Activated T-helper 1 cell treated with Interleukin-2 at 50 U/mL for 16 hours (primary cell): ENCODE measurements around the gene DSC3.

Source experiments
- DNase-seq: peaks from one replicate; pipeline ENCODE4 v3.0.0-alpha.2; 2020; ENCODE audit warnings: low read depth

The DSC3 gene

GRCh38 chr18:31042406-31043181 lies at the start of gene DSC3:
Gene DSC3 (minus strand): TSS chr18:31042742. CDS start chr18:31042660, 82 bp downstream.
- no peak for DNase-seq

DNA sequence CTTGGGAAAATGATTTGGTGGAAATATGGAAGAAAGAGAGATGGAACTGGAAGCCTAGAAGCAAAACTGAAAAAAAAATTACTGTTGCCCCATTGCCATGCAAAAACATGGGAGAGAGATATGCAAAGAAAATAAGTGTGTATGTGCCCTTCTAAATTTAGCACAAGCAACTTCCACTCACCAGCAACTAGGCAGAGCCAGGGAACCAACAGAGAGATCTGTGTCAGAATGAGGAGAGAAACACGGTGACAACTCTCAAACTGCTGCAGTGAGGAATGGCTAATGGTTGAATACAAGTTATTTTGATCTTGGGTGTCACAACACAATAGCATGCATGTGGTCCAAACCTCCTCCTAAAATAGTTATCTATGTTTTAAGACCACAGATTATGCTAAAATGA lies 48.8 kb upstream of the DSC3 start:
- DNase-seq = no peak

DNA sequence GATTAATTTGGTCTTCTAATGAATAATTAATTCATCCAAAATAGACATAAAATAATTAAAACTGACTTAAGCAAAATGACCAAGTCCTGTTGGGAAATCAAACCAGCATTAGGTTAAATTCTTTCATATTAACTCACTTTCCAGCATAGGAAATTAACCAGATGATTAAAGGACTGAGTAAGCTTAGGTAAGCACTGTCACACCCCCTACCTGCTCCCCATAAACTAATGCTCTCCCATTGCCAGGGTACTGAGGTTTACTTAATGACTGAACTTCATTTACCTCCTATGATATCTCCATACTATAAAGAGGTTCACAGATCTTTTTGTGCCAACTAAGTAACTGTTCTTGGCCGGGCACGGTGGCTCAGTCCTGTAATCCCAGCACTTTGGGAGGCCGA lies 46.0 kb upstream of the DSC3 start:
- DNase-seq = no peak

DNA sequence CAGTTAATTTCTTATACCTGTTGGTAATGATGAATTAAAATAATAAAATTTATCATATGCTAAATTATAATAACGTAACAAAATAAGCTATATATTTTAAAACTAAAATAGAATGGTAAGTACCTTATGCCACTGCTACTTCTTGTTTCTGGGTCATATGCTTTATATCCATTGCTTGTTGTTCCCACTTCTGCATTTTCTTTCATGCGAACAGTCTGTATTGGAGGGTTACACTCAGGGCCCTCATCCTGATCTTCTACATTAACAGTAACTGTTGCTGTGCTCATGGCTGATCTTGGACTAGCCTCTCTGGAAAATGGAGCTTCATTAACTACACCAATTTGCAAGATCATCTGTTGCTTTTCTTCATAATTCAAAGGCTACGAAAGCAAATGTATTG lies 37.4 kb upstream of the DSC3 start:
- no peak for DNase-seq

DNA sequence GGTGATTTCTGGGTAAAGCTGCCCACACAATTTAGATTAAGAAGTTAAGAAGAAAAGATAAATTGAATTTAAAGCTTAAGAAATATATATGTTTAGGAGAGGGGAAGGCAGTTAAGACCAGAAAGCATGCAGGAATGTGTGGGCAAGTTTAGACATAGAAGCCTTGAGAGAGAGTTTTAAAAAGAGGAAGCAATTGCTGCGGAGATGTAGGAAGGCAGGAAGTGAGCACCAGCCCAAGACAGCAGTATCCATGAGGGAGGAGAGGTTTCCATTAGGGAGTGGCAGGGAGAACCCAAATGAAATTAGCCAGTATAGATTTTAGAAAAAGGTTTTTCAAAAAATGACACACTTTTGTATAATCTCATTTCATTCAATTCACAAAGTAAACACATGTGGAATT lies 35.3 kb upstream of the DSC3 start:
- no peak for DNase-seq

- no peak for DNase-seq
Observed at GRCh38 chr18:31072175-31072574, 29.6 kb upstream of the DSC3 start.

- DNase-seq = no peak
Observed at GRCh38 chr18:31070206-31070605, 27.7 kb upstream of the DSC3 start.

GRCh38 chr18:31066266-31066665 lies 23.7 kb upstream of the DSC3 start:
- DNase-seq = no peak

DNA sequence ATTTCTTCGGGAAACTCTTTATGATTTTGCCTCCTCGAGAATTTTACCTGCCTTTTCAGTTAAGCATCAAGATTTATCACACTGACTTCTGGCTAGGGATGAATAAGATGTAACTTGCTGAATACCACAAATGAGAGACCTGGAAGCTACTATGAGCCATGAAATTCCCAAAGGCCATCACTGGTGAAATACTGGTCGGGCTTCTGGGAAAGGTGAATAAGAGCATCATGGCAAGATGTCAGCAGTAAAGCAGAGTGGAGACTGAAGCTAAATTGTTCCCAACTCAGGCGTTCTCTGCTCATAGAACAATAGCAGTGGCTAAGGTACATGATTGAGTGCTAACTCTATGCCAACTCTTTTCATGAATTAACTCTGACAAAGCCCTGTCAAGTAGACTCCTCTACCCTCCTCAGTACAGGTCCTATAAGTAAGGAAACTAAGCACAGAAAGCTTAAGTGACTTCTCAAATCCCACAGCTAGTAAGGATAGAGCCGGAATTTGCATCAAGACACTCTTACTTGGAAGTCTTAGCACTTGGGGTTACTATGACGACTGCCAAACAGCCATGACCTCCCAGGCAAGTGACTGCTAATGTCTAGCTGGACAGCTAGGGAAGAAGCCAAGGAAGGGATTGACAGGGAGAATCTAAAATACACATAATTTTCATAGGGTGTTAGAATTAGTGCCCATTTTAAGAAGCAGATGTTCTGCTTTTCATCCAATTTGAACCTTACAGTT lies 22.7 kb upstream of the DSC3 start:
- no peak for DNase-seq

GRCh38 chr18:31064130-31064529 lies 21.6 kb upstream of the DSC3 start:
- no peak for DNase-seq

- DNase-seq = no peak
Observed at GRCh38 chr18:31061945-31062344, 19.4 kb upstream of the DSC3 start.

DNA sequence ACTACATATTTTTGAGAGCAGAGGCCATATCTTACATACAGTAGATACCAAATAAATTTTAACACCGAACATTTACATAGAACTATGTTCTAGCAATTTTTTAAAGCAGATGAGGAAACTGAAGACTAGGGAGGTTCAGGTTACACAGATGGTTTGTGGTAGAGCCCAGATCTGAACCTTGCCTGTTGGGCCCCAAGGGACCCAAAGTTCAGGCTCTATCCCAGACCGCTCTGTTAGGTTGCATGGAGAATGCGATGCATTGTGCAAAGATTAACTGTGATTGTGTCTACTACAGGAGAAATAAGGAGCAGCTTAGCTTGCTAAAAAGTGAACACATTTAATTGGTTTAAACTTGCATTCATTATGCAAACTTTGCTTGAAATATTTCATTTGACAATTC lies 16.4 kb upstream of the DSC3 start:
- DNase-seq = no peak

DNA sequence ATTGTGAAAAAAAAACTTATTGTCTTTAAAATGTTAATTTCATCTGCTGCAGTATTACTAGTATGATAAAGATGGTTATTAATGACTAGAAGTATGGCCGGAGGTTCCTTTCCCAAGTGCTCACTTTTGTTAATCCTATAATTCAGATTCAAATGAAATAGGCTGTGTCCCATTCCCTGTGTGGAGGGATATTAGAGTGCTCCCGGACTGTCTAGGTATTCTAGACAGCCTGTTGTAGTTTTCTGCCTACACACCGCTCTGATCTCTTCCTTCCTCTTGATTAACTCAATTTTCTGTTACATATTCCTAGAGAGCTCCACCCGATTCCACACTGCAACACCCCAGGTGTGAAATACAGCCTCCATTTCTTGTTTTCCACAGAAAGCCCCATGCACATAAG lies 15.4 kb upstream of the DSC3 start:
- DNase-seq = no peak

- no peak for DNase-seq
Observed at GRCh38 chr18:31057051-31057450, 14.5 kb upstream of the DSC3 start.

GRCh38 chr18:31056296-31056695 lies 13.8 kb upstream of the DSC3 start:
- no peak for DNase-seq

- no peak for DNase-seq
Observed at GRCh38 chr18:31050635-31051034, 8.1 kb upstream of the DSC3 start.

- no peak for DNase-seq
Observed at GRCh38 chr18:31049189-31049588, 6.6 kb upstream of the DSC3 start.

DNA sequence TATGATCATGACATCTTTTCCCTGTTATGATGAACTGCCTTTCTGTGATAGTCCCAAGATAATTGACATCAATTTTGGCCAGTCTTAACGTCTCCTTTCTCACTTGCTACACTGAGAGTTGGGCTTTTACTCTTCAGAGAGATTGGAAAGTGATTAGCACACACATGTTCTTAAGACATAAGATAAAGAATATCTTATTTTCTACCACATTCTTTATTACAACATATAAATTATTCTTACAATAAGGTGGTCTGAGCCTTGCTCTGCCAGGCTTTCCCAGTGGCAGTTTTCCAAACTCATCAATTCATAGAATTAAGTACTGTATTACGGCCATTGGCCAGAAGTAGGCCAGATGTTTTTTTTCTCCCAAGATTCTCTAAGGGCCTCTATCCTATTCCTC lies 5.7 kb upstream of the DSC3 start:
- no peak for DNase-seq

- DNase-seq = no peak
Observed at GRCh38 chr18:31046916-31047315, 4.4 kb upstream of the DSC3 start.

DNA sequence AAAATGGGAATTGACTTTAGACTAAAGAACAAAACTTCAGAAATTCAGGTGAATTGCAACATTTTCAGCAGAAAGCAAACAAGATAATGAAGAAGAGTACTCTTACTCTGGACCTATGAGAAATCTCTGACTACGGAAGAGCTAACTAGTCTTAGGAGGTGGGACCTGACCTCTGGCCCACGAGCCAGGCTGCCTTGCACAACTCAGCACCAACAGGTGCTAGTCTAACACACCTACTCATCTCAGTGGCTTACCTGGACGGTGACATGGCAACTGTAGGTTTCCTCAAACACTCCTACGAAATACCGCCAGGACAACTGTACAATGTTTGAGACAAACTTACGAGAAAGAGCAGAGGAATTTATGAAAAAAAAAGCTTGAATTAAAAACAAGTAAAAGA lies 3.1 kb upstream of the DSC3 start:
- DNase-seq = no peak

- no peak for DNase-seq
Observed at GRCh38 chr18:31044926-31045325, 2.4 kb upstream of the DSC3 start.

- no peak for DNase-seq
Observed at GRCh38 chr18:31043709-31044108, 1.2 kb upstream of the DSC3 start.

DNA sequence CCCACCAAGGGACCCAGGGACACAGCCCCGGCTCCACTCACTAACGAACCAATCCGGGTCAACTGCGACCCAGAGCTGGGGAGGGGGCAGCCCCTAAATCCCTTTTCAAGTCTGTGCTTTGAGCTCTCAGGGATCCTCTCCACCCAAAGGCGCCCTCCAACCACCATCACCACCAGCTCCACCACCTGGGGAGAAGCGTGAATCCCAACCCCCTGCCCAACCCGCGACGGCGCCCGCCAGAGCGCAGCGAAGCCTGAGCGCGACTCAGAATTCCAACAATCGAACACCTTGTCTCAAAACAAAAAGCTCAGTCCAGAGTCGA lies 497 bp downstream of the DSC3 start:
- no peak for DNase-seq
